DOHH2 (cell line): Measurements from ENCODE around the gene FEM1B.

ENCODE experiments used
- CTCF ChIP-seq: fragments of 200-600 bp; sonication (generic); IDR thresholded peaks from one replicate; pipeline ENCODE4 v1.5.1; 2014; ENCODE audit warnings: antibody characterized with exemption, mild to moderate bottlenecking, low read depth, low read length; ENCODE audit not compliant: poor library complexity, severe bottlenecking
- EZH2phosphoT487 ChIP-seq: fragments of 200-600 bp; sonication (generic); IDR thresholded peaks from 2 replicates; pipeline ENCODE4 v1.6.1; 2017; ENCODE audit warnings: borderline replicate concordance, mild to moderate bottlenecking, antibody characterized with exemption, low read length, moderate library complexity, mixed read lengths

- peak; percentile 51 for TF ChIP-seq CTCF
- TF ChIP-seq EZH2phosphoT487, result no peak
Measured at GRCh38 chr15:68278345-68278594, 725 bp downstream of the FEM1B start.
